ENCODE data around the gene ARHGAP11A. TPM values are rescaled to one million over a fixed set of nuclear protein-coding genes. Genes with fewer than 3 reads are reported as not detected.

Gene ARHGAP11A
- total and polyA plus RNA-seq, 2 experiments from 2014 or later, result 13.0 to 13.2 TPM

- DNase-seq, result peak; percentile 44
- 91 to 96% methylated on average over 2 of the region's 2 CpGs for WGBS, 2 experiments (ENCODE audit: low coverage in 1 of 2, low lambda C conversion rate in 2 of 2, missing lambda C conversion rate in 2 of 2)
- in situ Hi-C loops (cut with MboI), result loop anchor here (25.0 kb wide), 1 partner anchor 168 kb away; no protein-coding TSS in a partner anchor
- no peaks in the 10 kb centered on the region for H3K36me3 ChIP-seq (ENCODE audit: low read depth)
- TF ChIP-seq EZH2phosphoT487 (IDR thresholded peaks at IDR 0.05; ENCODE audit: insufficient read depth, low read depth), result no peak
- TF ChIP-seq EZH2 (IDR thresholded peaks at IDR 0.05; ENCODE audit: insufficient read depth, poor library complexity, severe bottlenecking), result no peak
- no peaks in the 10 kb centered on the region for H4K20me1 ChIP-seq (ENCODE audit: insufficient read depth)
- H3K27ac ChIP-seq, result peak overlapping the region; percentile 95
- no peak overlapping the region for H3K4me3 ChIP-seq
- no peaks in the 10 kb centered on the region for H3K27me3 ChIP-seq (replicated peaks; ENCODE audit: insufficient read depth)
- peak overlapping the region; percentile 84 for H3K4me2 ChIP-seq (ENCODE audit: unreplicated experiment)
- H3K9me2 ChIP-seq (ENCODE audit: insufficient read depth), result no peaks in the 10 kb centered on the region
- no peak overlapping the region for H2AFZ ChIP-seq
- peaks cover 58% of the 10 kb centered on the region for H3K4me1 ChIP-seq (ENCODE audit: insufficient read depth)
- peaks cover 41% of the 10 kb centered on the region for H3F3A ChIP-seq (ENCODE audit: insufficient read depth)
- H3K79me2 ChIP-seq (ENCODE audit: insufficient read depth), result peaks cover 5% of the 10 kb centered on the region; the same call in 1 of the 2 replicates
- H3K9ac ChIP-seq, result peak overlapping the region; percentile 85; the same call in 1 of the 2 replicates
- no peaks in the 10 kb centered on the region for H3K9me3 ChIP-seq (ENCODE audit: low read depth)
These were observed 53.6 kb downstream of the ARHGAP11A start for GRCh38 chr15:32668942-32669341.

- peak; percentile 91 for DNase-seq
- in situ Hi-C loops (cut with MboI), result loop anchor here (5.0 to 25.0 kb wide), 2 partner anchors 47 to 167 kb away; partner anchors contain the start of gene GREM1
- no peak for TF ChIP-seq EZH2 (IDR thresholded peaks at IDR 0.05; ENCODE audit: insufficient read depth, poor library complexity, severe bottlenecking)
- no peak for TF ChIP-seq EZH2phosphoT487 (IDR thresholded peaks at IDR 0.05; ENCODE audit: insufficient read depth, low read depth)
- peaks cover 50% of the 10 kb centered on the region for H3F3A ChIP-seq (ENCODE audit: insufficient read depth)
- 0 out of 2 replicates have a peak overlapping the region, but pooled peaks have one; percentile 13 for H2AFZ ChIP-seq
- peak overlapping the region; percentile 61 for H3K4me3 ChIP-seq
- no peaks in the 10 kb centered on the region for H3K36me3 ChIP-seq (ENCODE audit: low read depth)
- 0 out of 2 replicates have a peak, but pooled peaks cover 5% of the 10 kb centered on the region for H3K79me2 ChIP-seq (ENCODE audit: insufficient read depth)
- H3K9ac ChIP-seq, result peak overlapping the region; percentile 85
- H3K27me3 ChIP-seq (replicated peaks; ENCODE audit: insufficient read depth), result no peaks in the 10 kb centered on the region
- peak overlapping the region; percentile 95 for H3K27ac ChIP-seq
- H3K4me2 ChIP-seq (ENCODE audit: unreplicated experiment), result peak overlapping the region; percentile 84
- no peaks in the 10 kb centered on the region for H3K9me3 ChIP-seq (ENCODE audit: low read depth)
- no peaks in the 10 kb centered on the region for H3K9me2 ChIP-seq (ENCODE audit: insufficient read depth)
- WGBS, 2 experiments (ENCODE audit: low coverage in 1 of 2, low lambda C conversion rate in 2 of 2, missing lambda C conversion rate in 2 of 2), result 0 to 3% methylated on average over 5 of the region's 5 CpGs
- no peaks in the 10 kb centered on the region for H4K20me1 ChIP-seq (ENCODE audit: insufficient read depth)
- peaks cover 48% of the 10 kb centered on the region for H3K4me1 ChIP-seq (ENCODE audit: insufficient read depth)
These were observed 54.8 kb downstream of the ARHGAP11A start for GRCh38 chr15:32669896-32670611.

GRCh38 chr15:32670623-32671022, 55.3 kb downstream of the ARHGAP11A start:
- TF ChIP-seq EZH2phosphoT487 (IDR thresholded peaks at IDR 0.05; ENCODE audit: insufficient read depth, low read depth), result no peak
- TF ChIP-seq EZH2 (IDR thresholded peaks at IDR 0.05; ENCODE audit: insufficient read depth, poor library complexity, severe bottlenecking), result no peak
- in situ Hi-C loops (cut with MboI), result loop anchor here (5.0 to 25.0 kb wide), 2 partner anchors 47 to 167 kb away; partner anchors contain the start of gene GREM1
- H3K4me3 ChIP-seq, result peak overlapping the region; percentile 61
- no peaks in the 10 kb centered on the region for H3K9me3 ChIP-seq (ENCODE audit: low read depth)
- H3K4me1 ChIP-seq (ENCODE audit: insufficient read depth), result peaks cover 43% of the 10 kb centered on the region
- no peaks in the 10 kb centered on the region for H3K36me3 ChIP-seq (ENCODE audit: low read depth)
- no peak overlapping the region for H2AFZ ChIP-seq
- peak overlapping the region; percentile 84 for H3K4me2 ChIP-seq (ENCODE audit: unreplicated experiment)
- H3F3A ChIP-seq (ENCODE audit: insufficient read depth), result peaks cover 52% of the 10 kb centered on the region
- WGBS, 2 experiments (ENCODE audit: low coverage in 1 of 2, low lambda C conversion rate in 2 of 2, missing lambda C conversion rate in 2 of 2), result 18 to 19% methylated on average over 3 of the region's 3 CpGs
- H3K27me3 ChIP-seq (replicated peaks; ENCODE audit: insufficient read depth), result no peaks in the 10 kb centered on the region
- no peaks in the 10 kb centered on the region for H4K20me1 ChIP-seq (ENCODE audit: insufficient read depth)
- peak; percentile 46 for DNase-seq
- H3K9me2 ChIP-seq (ENCODE audit: insufficient read depth), result no peaks in the 10 kb centered on the region
- peak overlapping the region; percentile 85 for H3K9ac ChIP-seq
- H3K79me2 ChIP-seq (ENCODE audit: insufficient read depth), result 0 out of 2 replicates have a peak, but pooled peaks cover 5% of the 10 kb centered on the region
- peak overlapping the region; percentile 95 for H3K27ac ChIP-seq

GRCh38 chr15:32671339-32672325, 56.3 kb downstream of the ARHGAP11A start:
- in situ Hi-C loops (cut with MboI), result loop anchor here (5.0 to 25.0 kb wide), 2 partner anchors 46 to 166 kb away; partner anchors contain the start of gene GREM1
- peak overlapping the region; percentile 84 for H3K4me2 ChIP-seq (ENCODE audit: unreplicated experiment)
- no peaks in the 10 kb centered on the region for H3K27me3 ChIP-seq (replicated peaks; ENCODE audit: insufficient read depth)
- 0 out of 2 replicates have a peak, but pooled peaks cover 5% of the 10 kb centered on the region for H3K79me2 ChIP-seq (ENCODE audit: insufficient read depth)
- H2AFZ ChIP-seq, result peak overlapping the region; percentile 66
- TF ChIP-seq EZH2phosphoT487 (IDR thresholded peaks at IDR 0.05; ENCODE audit: insufficient read depth, low read depth) (no peak), EZH2 (IDR thresholded peaks at IDR 0.05; ENCODE audit: insufficient read depth, poor library complexity, severe bottlenecking) (no peak)
- DNase-seq, result peak; percentile 92
- peaks cover 48% of the 10 kb centered on the region for H3F3A ChIP-seq (ENCODE audit: insufficient read depth)
- WGBS, 2 experiments (ENCODE audit: low coverage in 1 of 2, low lambda C conversion rate in 2 of 2, missing lambda C conversion rate in 2 of 2), result 21 to 24% methylated on average over 27 to 29 of the region's 29 CpGs
- peaks cover 37% of the 10 kb centered on the region for H3K4me1 ChIP-seq (ENCODE audit: insufficient read depth)
- no peaks in the 10 kb centered on the region for H3K36me3 ChIP-seq (ENCODE audit: low read depth)
- H3K9ac ChIP-seq, result peak overlapping the region; percentile 85
- H3K9me2 ChIP-seq (ENCODE audit: insufficient read depth), result no peaks in the 10 kb centered on the region
- H3K27ac ChIP-seq, result peak overlapping the region; percentile 95
- no peaks in the 10 kb centered on the region for H3K9me3 ChIP-seq (ENCODE audit: low read depth)
- peak overlapping the region; percentile 61 for H3K4me3 ChIP-seq
- no peaks in the 10 kb centered on the region for H4K20me1 ChIP-seq (ENCODE audit: insufficient read depth)

Data from GM23248 (cell line).